ENCODE results near the gene ZNF738. TPM values are rescaled to one million over a fixed set of nuclear protein-coding genes. Genes with fewer than 3 reads are reported as not detected.

The ZNF738 gene
- total and polyA plus RNA-seq, 10 of the 15 experiments (the other 5 are each of a cell fraction or from before 2014, with no cell fraction given): 11.6 to 29.4 (median 15.0) TPM

DNA sequence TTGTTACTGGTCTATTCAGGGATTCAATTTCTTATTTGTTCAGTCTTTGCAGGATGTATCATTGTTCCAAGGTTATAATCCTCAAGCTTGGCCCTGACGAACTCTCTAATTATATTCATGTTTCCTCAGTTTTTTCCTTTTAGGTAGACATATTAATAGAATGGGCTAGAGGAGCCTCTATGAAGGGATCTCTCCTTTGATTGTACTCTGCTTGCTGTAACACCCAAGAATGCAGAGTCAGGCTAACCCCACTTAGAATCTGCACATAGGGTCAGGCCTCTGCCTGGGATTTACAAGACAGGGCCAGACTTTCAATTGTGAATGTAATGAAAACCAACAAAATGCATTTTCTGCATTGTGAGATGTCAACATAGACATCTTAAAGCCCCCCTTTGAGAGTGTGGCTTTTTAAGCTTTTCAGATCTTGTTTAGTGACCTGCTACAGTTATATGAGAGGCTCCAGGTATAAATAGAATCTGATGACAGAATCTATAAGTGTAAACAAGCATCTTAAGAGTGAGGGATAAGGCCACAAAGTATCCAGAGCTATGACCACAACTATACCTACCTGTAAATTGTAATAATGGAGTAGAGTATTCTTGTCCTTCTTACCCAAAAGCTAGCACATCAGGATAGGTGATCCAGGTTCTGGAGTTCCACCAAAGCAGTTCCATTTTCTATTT, 43.6 kb downstream of the ZNF738 start:
- no peaks in the 10 kb centered on the region for H4K20me1 ChIP-seq (ENCODE audit: control insufficient read depth, insufficient read depth)
- intact Hi-C loops (cut with micrococcal nuclease; ENCODE audit: unreplicated experiment): no loop called here
- H3K27ac ChIP-seq (ENCODE audit: control insufficient read depth, insufficient read depth): no peak overlapping the region
- no peaks in the 10 kb centered on the region for H3K27me3 ChIP-seq (replicated peaks in 1 of 2; ENCODE audit: control insufficient read depth in 2 of 2, insufficient read depth in 2 of 2, low read length in 1 of 2)
- DNase-seq (ENCODE audit: low read depth, low spot score) (no peak), ATAC-seq (no peak), FAIRE-seq (no peak)
- ChIA-PET POLR2A (no interaction called here), SMC1A (ENCODE audit: uncharacterized antibody, unreplicated experiment) (no interaction called here), RAD21 (ENCODE audit: unreplicated experiment) (no interaction called here), CTCF (no interaction called here)
- no peak for TF ChIP-seq HDAC2 (IDR thresholded peaks at IDR 0.05)
- no peak for TF ChIP-seq EGR1 (IDR thresholded peaks at IDR 0.05; ENCODE audit: borderline replicate concordance in 1 of 2, low read depth in 2 of 2, low read length in 2 of 2)
- TF ChIP-seq TARDBP (IDR thresholded peaks at IDR 0.05; ENCODE audit: borderline replicate concordance): no peak
- TF ChIP-seq MAX (IDR thresholded peaks at IDR 0.05; ENCODE audit: low read depth, low read length): no peak
- TF ChIP-seq BCL11A (IDR thresholded peaks at IDR 0.05; ENCODE audit: low read depth, low read length): no peak
- no peak for TF ChIP-seq USF1 (IDR thresholded peaks at IDR 0.05; ENCODE audit: borderline replicate concordance, extremely low read length, insufficient read depth, low read depth, low read length)
- no peak for TF ChIP-seq TCF7 (IDR thresholded peaks at IDR 0.05; ENCODE audit: borderline replicate concordance)
- TF ChIP-seq KDM1A (IDR thresholded peaks at IDR 0.05; ENCODE audit: borderline replicate concordance): no peak
- no peak for TF ChIP-seq HDAC6 (IDR thresholded peaks at IDR 0.05; ENCODE audit: unreplicated experiment)
- H2AFZ ChIP-seq (ENCODE audit: control insufficient read depth, low read depth, low read length): no peak overlapping the region
- H3K79me2 ChIP-seq (ENCODE audit: control insufficient read depth, insufficient read depth, low read length): peaks cover 4% of the 10 kb centered on the region
- H3K4me3 ChIP-seq: no peak overlapping the region
- H3K4me2 ChIP-seq (ENCODE audit: control insufficient read depth, insufficient read depth): no peak overlapping the region
- in situ Hi-C loops (cut with MboI): no loop called here
- H3K9ac ChIP-seq (ENCODE audit: control insufficient read depth, insufficient read depth, low read length): no peak overlapping the region
- no peaks in the 10 kb centered on the region for H3K4me1 ChIP-seq (ENCODE audit: control insufficient read depth, insufficient read depth, low read length)
- BruUV-seq (replicated peaks): no TSS peak
- peaks cover 0 to 6% of the 10 kb centered on the region in 2 experiments; a peak in 1 of 4 replicates for H3K36me3 ChIP-seq (ENCODE audit: control insufficient read depth in 2 of 2, insufficient read depth in 2 of 2, low read length in 1 of 2)
- WGBS (ENCODE audit: insufficient coverage, insufficient replicate concordance, low lambda C conversion rate, missing lambda C conversion rate): 100% methylated on average over 1 of the region's 1 CpG
- H3K9me3 ChIP-seq (replicated peaks; ENCODE audit: control insufficient read depth, insufficient read depth, low read length): peaks cover 9% of the 10 kb centered on the region
